Neural cell (in vitro differentiated cells): ENCODE data around the gene RESF1. TPM values are rescaled to one million over a fixed set of nuclear protein-coding genes. Genes with fewer than 3 reads are reported as not detected.
"Not testable (repeated sequence)": the region's sequence is repeated elsewhere in the genome, so short reads cannot be mapped to it uniquely, and the experiment has no call there.

Experiments used
- H2AFZ ChIP-seq: fragments of 200-600, 300-800 bp; sonication (generic), shearing (Covaris generic); 2 replicates; pipeline ENCODE4 v1.6.0; 2014; ENCODE audit warnings: low read depth, mild to moderate bottlenecking, antibody characterized with exemption, low read length, moderate library complexity
- H3F3A ChIP-seq: fragments of 200-600 bp; shearing (Covaris generic); 2 replicates; pipeline ENCODE4 v1.6.1; 2016; ENCODE audit warnings: mild to moderate bottlenecking, moderate library complexity, mixed read lengths, antibody characterized with exemption, low read length; ENCODE audit not compliant: insufficient read depth, poor library complexity, severe bottlenecking
- H3K27ac ChIP-seq: fragments of 200-600, 300-800 bp; sonication (generic), shearing (Covaris generic); 2 replicates; pipeline ENCODE4 v1.5.1; 2014; ENCODE audit warnings: mild to moderate bottlenecking, low read length, moderate library complexity
- H3K27me3 ChIP-seq: fragments of 300-800, 200-600 bp; sonication (generic), shearing (Covaris generic); 2 replicates; pipeline ENCODE4 v1.6.0; 2014; ENCODE audit warnings: mild to moderate bottlenecking, low read depth, low read length, moderate library complexity; ENCODE audit not compliant: insufficient read depth
- H3K36me3 ChIP-seq: fragments of 300-800, 200-600 bp; sonication (generic), shearing (Covaris generic); 2 replicates; pipeline ENCODE4 v1.5.1; 2014; ENCODE audit warnings: mild to moderate bottlenecking, antibody characterized with exemption, low read length, moderate library complexity; ENCODE audit not compliant: insufficient read depth
- H3K4me2 ChIP-seq: fragments of 300-800, 200-600 bp; sonication (generic), shearing (Covaris generic); 2 replicates; pipeline ENCODE4 v1.6.0; 2014; ENCODE audit warnings: mild to moderate bottlenecking, low read length
- H3K4me3 ChIP-seq: fragments of 300-800, 200-600 bp; sonication (generic), shearing (Covaris generic); 2 replicates; pipeline ENCODE4 v1.5.1; 2014; ENCODE audit warnings: mild to moderate bottlenecking, low read length, moderate library complexity
- H3K79me2 ChIP-seq: fragments of 200-600 bp; shearing (Covaris generic); replicated peaks from 2 replicates; pipeline ENCODE4 v1.6.0; 2014; ENCODE audit warnings: mild to moderate bottlenecking, low read length, moderate library complexity; ENCODE audit not compliant: insufficient read depth
- H3K9ac ChIP-seq: fragments of 300-800, 200-600 bp; sonication (generic), shearing (Covaris generic); 2 replicates; pipeline ENCODE4 v1.6.1; 2016; ENCODE audit warnings: mild to moderate bottlenecking, low read length, mixed read lengths
- H3K9me2 ChIP-seq: fragments of 200-600 bp; shearing (Covaris generic); 2 replicates; pipeline ENCODE4 v1.6.1; 2016; ENCODE audit warnings: mild to moderate bottlenecking, low read length, mixed read lengths; ENCODE audit not compliant: insufficient read depth
- H3K9me3 ChIP-seq: fragments of 200-600, 300-800 bp; sonication (generic), shearing (Covaris generic); 2 replicates; pipeline ENCODE4 v1.6.1; 2016; ENCODE audit warnings: mild to moderate bottlenecking, mixed run types, low read length, moderate library complexity, mixed read lengths
- H4K20me1 ChIP-seq: fragments of 200-600 bp; shearing (Covaris generic); 2 replicates; pipeline ENCODE4 v1.6.1; 2016; ENCODE audit warnings: mild to moderate bottlenecking, mixed run types; ENCODE audit not compliant: insufficient read depth
- CTCF ChIP-seq: fragments of 450-650 bp; IDR thresholded peaks from 2 replicates; pipeline ENCODE4 v1.5.1; 2014; ENCODE audit warnings: antibody characterized with exemption, mild to moderate bottlenecking, moderate library complexity; ENCODE audit not compliant: poor library complexity, severe bottlenecking
- EP300 ChIP-seq: fragments of 450-650 bp; conservative IDR thresholded peaks from 2 replicates; pipeline ENCODE4 v1.6.1; 2014; ENCODE audit warnings: antibody characterized with exemption, mild to moderate bottlenecking, moderate library complexity; ENCODE audit not compliant: poor library complexity, severe bottlenecking
- EZH2 ChIP-seq: fragments of 200-600, 300-800 bp; shearing (Covaris generic), sonication (generic); IDR thresholded peaks from 2 replicates; pipeline ENCODE4 v1.6.1; 2014; ENCODE audit warnings: antibody characterized with exemption, low read length, borderline replicate concordance, mild to moderate bottlenecking; ENCODE audit not compliant: insufficient read depth, poor library complexity, severe bottlenecking
- MXI1 ChIP-seq: fragments of 450-650 bp; conservative IDR thresholded peaks from 2 replicates; pipeline ENCODE4 v1.6.1; 2014; ENCODE audit warnings: antibody characterized with exemption, mild to moderate bottlenecking; ENCODE audit not compliant: poor library complexity, severe bottlenecking
- POLR2AphosphoS5 ChIP-seq: IDR thresholded peaks from 2 replicates; pipeline ENCODE4 v1.6.1; 2012
- RAD21 ChIP-seq: fragments of 450-650 bp; conservative IDR thresholded peaks from 2 replicates; pipeline ENCODE4 v1.6.1; 2014; ENCODE audit warnings: antibody characterized with exemption, mild to moderate bottlenecking, moderate library complexity
- SMC3 ChIP-seq: fragments of 450-650 bp; conservative IDR thresholded peaks from 2 replicates; pipeline ENCODE4 v1.6.1; 2014; ENCODE audit warnings: antibody characterized with exemption, mild to moderate bottlenecking, moderate library complexity; ENCODE audit not compliant: poor library complexity
- TAF1 ChIP-seq: IDR thresholded peaks from 2 replicates; pipeline ENCODE4 v1.6.1; 2012; ENCODE audit warnings: low read depth
- polyA plus RNA-seq: library from polyadenylated mRNA; depleted of rRNA; stranded (reverse); fragments of >200 nt; gene quantifications from 2 replicates; pipeline ENCODE4 v1.2.3, GENCODE V29; 2014
- TF ChIP-seq, protein P1 (sequence below): IDR thresholded peaks from 2 replicates; pipeline ENCODE4 v1.6.1; 2012; ENCODE audit warnings: borderline replicate concordance

Gene RESF1
- polyA plus RNA-seq, 1 donor from 2014 or later: 37.0 TPM

- no peaks in the 10 kb centered on the region for H3K9me3 ChIP-seq
- no peak overlapping the region for H2AFZ ChIP-seq
- H3K4me3 ChIP-seq: no peak overlapping the region
- no peak overlapping the region for H3K9ac ChIP-seq
- H3K27ac ChIP-seq: no peak overlapping the region
- H4K20me1 ChIP-seq: no peaks in the 10 kb centered on the region
- no peaks in the 10 kb centered on the region for H3K27me3 ChIP-seq
- H3K36me3 ChIP-seq: no peaks in the 10 kb centered on the region
- TF ChIP-seq TAF1 (no peak), CTCF (no peak), POLR2AphosphoS5 (no peak), SMC3 (no peak), EP300 (no peak), RAD21 (no peak), EZH2 (no peak), MXI1 (no peak)
- TF ChIP-seq, protein P1, sequence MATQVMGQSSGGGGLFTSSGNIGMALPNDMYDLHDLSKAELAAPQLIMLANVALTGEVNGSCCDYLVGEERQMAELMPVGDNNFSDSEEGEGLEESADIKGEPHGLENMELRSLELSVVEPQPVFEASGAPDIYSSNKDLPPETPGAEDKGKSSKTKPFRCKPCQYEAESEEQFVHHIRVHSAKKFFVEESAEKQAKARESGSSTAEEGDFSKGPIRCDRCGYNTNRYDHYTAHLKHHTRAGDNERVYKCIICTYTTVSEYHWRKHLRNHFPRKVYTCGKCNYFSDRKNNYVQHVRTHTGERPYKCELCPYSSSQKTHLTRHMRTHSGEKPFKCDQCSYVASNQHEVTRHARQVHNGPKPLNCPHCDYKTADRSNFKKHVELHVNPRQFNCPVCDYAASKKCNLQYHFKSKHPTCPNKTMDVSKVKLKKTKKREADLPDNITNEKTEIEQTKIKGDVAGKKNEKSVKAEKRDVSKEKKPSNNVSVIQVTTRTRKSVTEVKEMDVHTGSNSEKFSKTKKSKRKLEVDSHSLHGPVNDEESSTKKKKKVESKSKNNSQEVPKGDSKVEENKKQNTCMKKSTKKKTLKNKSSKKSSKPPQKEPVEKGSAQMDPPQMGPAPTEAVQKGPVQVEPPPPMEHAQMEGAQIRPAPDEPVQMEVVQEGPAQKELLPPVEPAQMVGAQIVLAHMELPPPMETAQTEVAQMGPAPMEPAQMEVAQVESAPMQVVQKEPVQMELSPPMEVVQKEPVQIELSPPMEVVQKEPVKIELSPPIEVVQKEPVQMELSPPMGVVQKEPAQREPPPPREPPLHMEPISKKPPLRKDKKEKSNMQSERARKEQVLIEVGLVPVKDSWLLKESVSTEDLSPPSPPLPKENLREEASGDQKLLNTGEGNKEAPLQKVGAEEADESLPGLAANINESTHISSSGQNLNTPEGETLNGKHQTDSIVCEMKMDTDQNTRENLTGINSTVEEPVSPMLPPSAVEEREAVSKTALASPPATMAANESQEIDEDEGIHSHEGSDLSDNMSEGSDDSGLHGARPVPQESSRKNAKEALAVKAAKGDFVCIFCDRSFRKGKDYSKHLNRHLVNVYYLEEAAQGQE: no peak
- no peaks in the 10 kb centered on the region for H3K9me2 ChIP-seq
- H3F3A ChIP-seq: no peaks in the 10 kb centered on the region
- no peaks in the 10 kb centered on the region for H3K79me2 ChIP-seq
- H3K4me2 ChIP-seq: no peak overlapping the region
Measured at GRCh38 chr12:31944299-31944698, 14.9 kb upstream of the RESF1 start.

- H3K27ac ChIP-seq: no peak overlapping the region
- H3K9me2 ChIP-seq: no peaks in the 10 kb centered on the region
- no peaks in the 10 kb centered on the region for H3K36me3 ChIP-seq
- no peak overlapping the region for H3K4me3 ChIP-seq
- H3F3A ChIP-seq: no peaks in the 10 kb centered on the region
- no peak overlapping the region for H3K4me2 ChIP-seq
- no peak overlapping the region for H3K9ac ChIP-seq
- no peaks in the 10 kb centered on the region for H3K79me2 ChIP-seq
- no peak overlapping the region for H2AFZ ChIP-seq
- no peaks in the 10 kb centered on the region for H3K9me3 ChIP-seq
- no peaks in the 10 kb centered on the region for H3K27me3 ChIP-seq
- TF ChIP-seq POLR2AphosphoS5 (no peak), EZH2 (no peak), SMC3 (no peak), CTCF (no peak), EP300 (no peak), MXI1 (no peak), TAF1 (no peak)
- TF ChIP-seq, protein P1: no peak
- H4K20me1 ChIP-seq: no peaks in the 10 kb centered on the region
Measured at GRCh38 chr12:31947971-31948370, 11.2 kb upstream of the RESF1 start.

DNA sequence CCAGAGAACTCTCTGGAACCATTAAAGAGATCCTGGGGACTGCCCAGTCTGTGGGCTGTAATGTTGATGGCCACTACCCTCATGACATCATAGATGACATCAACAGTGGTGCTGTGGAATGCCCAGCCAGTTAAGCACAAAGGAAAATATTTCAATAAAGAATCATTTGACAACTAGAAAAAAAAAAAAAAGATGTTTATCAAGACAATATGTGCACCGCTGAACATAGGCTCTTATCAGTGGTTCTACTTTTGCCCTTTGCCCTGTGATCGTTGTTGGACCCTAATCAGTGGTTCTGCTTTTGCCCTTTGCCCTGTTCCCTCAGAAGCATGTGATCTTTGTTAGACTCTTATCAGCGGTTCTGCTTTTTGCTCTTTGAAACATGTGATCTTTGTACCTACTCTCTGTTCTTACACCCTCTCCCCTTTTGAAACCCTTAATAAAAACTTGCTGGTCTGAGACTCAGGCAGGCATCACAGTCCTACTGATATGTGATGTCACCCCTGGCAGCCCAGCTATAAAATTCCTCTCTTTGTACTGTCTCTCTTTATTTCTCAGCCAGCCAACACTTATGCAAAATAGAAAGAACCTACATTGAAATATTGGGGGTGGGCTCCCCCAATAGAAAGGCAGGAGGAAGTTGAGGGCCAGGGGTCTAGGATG, 10.4 kb upstream of the RESF1 start:
- not testable (repeated sequence) for H3K79me2 ChIP-seq

More for the DNA sequence above, 10.4 kb upstream of the RESF1 start:
- H4K20me1 ChIP-seq, H3F3A ChIP-seq, H3K27ac ChIP-seq, H3K9me3 ChIP-seq, H3K9me2 ChIP-seq, H2AFZ ChIP-seq, H3K4me3 ChIP-seq, H3K27me3 ChIP-seq, H3K9ac ChIP-seq, H3K4me2 ChIP-seq, H3K36me3 ChIP-seq: not testable (repeated sequence)
